ENCODE results near the gene TIA1. TPM values are rescaled to one million over a fixed set of nuclear protein-coding genes. Genes with fewer than 3 reads are reported as not detected.

Gene TIA1
- total and polyA plus RNA-seq, 12 donors: 18.8 to 107 (median 43.2) TPM

GRCh38 chr2:70160545-70160944 is 87.9 kb downstream of the TIA1 start:
- TF ChIP-seq CTCF (IDR thresholded peaks at IDR 0.05): no peak
- H3K27me3 ChIP-seq: no peaks in the 10 kb centered on the region
- H3K36me3 ChIP-seq: peaks cover 0 to 99% (median 24%) of the 10 kb centered on the region in 9 donors
- no peak overlapping the region for H3K4me3 ChIP-seq
- ATAC-seq: no peak
- WGBS, 2 donors: 89 to 93% methylated on average over 6 of the region's 6 CpGs
- DNase-seq: no peak
- H3K9me3 ChIP-seq: no peaks in the 10 kb centered on the region
- no peaks in the 10 kb centered on the region for H3K4me1 ChIP-seq
- intact Hi-C loops (cut with DNase I): no loop called here
- no peak overlapping the region for H3K27ac ChIP-seq

Small RNA genes lying within 50 kb of the gene (microRNA-seq; reads per million reads assigned to microRNA genes)
- 0 reads per million in 2 donors for gene MIR1285-2

Other genes starting within 250 kb of the TIA1 start
- gene PCBP1, start 161.2 kb downstream of the TIA1 start, total RNA-seq: 100 to 1,000 TPM; 197 to 275 (median 219) TPM
- 100 to 1,000 TPM; 237 to 288 TPM for gene PCBP1, start 161.2 kb downstream of the TIA1 start, polyA plus RNA-seq
- 10 to 100 TPM in 4 of 10 donors, 1 to 10 TPM in 6; 7.3 to 15.5 (median 9.7) TPM for gene C2orf42, start 57.6 kb downstream of the TIA1 start, total RNA-seq
- gene C2orf42, start 57.6 kb downstream of the TIA1 start, polyA plus RNA-seq: 1 to 10 TPM; 3.8 to 5.6 TPM
- 100 to 1,000 TPM in 1 of 10 donors, 10 to 100 TPM in 9; 72.5 to 151 (median 84.2) TPM for gene PCYOX1, start 9.5 kb upstream of the TIA1 start, total RNA-seq
- 10 to 100 TPM; 10.5 to 21.3 TPM for gene PCYOX1, start 9.5 kb upstream of the TIA1 start, polyA plus RNA-seq
- 100 to 1,000 TPM in 8 of 10 donors, 10 to 100 TPM in 2; 89.9 to 171 (median 113) TPM for gene SNRPG, start 45.1 kb upstream of the TIA1 start, total RNA-seq
- gene SNRPG, start 45.1 kb upstream of the TIA1 start, polyA plus RNA-seq: 100 to 1,000 TPM; 158 to 263 TPM
- 10 to 100 TPM; 17.6 to 26.9 (median 21.0) TPM for gene FAM136A, start 53.4 kb upstream of the TIA1 start, total RNA-seq
- 10 to 100 TPM; 18.3 to 29.2 TPM for gene FAM136A, start 53.4 kb upstream of the TIA1 start, polyA plus RNA-seq

Data from heart right ventricle (tissue), 16 donors.